Hepatocyte (in vitro differentiated cells): ENCODE data around the gene SFXN5. TPM values are rescaled to one million over a fixed set of nuclear protein-coding genes. Genes with fewer than 3 reads are reported as not detected.
A peak's percentile ranks its signal among the peaks of the same experiment; 100 is the strongest.

Experiments used
- DNase-seq: peaks from one replicate; pipeline ENCODE4 v3.0.0-alpha.2; 2016; ENCODE audit warnings: low spot score
- H2AFZ ChIP-seq: fragments of 200-600 bp; sonication (generic); 2 replicates; pipeline ENCODE4 v1.6.0; 2016; ENCODE audit warnings: antibody characterized with exemption, mild to moderate bottlenecking
- H3K27ac ChIP-seq: fragments of 200-600 bp; sonication (generic); 2 replicates; pipeline ENCODE4 v1.5.1; 2016; ENCODE audit warnings: mild to moderate bottlenecking
- H3K27me3 ChIP-seq: fragments of 200-600 bp; sonication (generic); 2 replicates; pipeline ENCODE4 v1.6.1; 2016
- H3K36me3 ChIP-seq: fragments of 200-600 bp; sonication (generic); replicated peaks from 2 replicates; pipeline ENCODE4 v1.5.1; 2016; ENCODE audit warnings: low read depth; ENCODE audit not compliant: insufficient read depth
- H3K4me1 ChIP-seq: fragments of 200-600 bp; sonication (generic); 2 replicates; pipeline ENCODE4 v1.5.1; 2016; ENCODE audit warnings: mild to moderate bottlenecking, moderate library complexity; ENCODE audit not compliant: insufficient read depth
- H3K4me2 ChIP-seq: fragments of 200-600 bp; sonication (generic); 2 replicates; pipeline ENCODE4 v1.6.0; 2016
- H3K4me3 ChIP-seq: fragments of 200-600 bp; sonication (generic); 2 replicates; pipeline ENCODE4 v1.5.1; 2016; ENCODE audit warnings: mild to moderate bottlenecking
- H3K79me2 ChIP-seq: fragments of 200-600 bp; sonication (generic); 2 replicates; pipeline ENCODE4 v1.6.0; 2017; ENCODE audit warnings: mild to moderate bottlenecking
- H3K9me2 ChIP-seq: fragments of 200-600 bp; sonication (generic); replicated peaks from 2 replicates; pipeline ENCODE4 v1.6.0; 2017; ENCODE audit warnings: mild to moderate bottlenecking; ENCODE audit not compliant: insufficient read depth
- H3K9me3 ChIP-seq: fragments of 200-600 bp; sonication (generic); 2 replicates; pipeline ENCODE4 v1.5.1; 2016; ENCODE audit warnings: low read depth, mild to moderate bottlenecking
- H4K20me1 ChIP-seq: fragments of 200-600 bp; sonication (generic); 2 replicates; pipeline ENCODE4 v1.6.0; 2016; ENCODE audit warnings: mild to moderate bottlenecking; ENCODE audit not compliant: insufficient read depth, poor library complexity, severe bottlenecking
- EZH2 ChIP-seq: fragments of 200-600 bp; sonication (generic); IDR thresholded peaks from 2 replicates; pipeline ENCODE4 v1.6.1; 2016; ENCODE audit warnings: antibody characterized with exemption, mild to moderate bottlenecking, borderline replicate concordance
- EZH2phosphoT487 ChIP-seq: fragments of 200-600 bp; sonication (generic); IDR thresholded peaks from one replicate; pipeline ENCODE4 v1.6.1; 2018; ENCODE audit warnings: antibody characterized with exemption, mild to moderate bottlenecking, low read depth, moderate library complexity; ENCODE audit not compliant: unreplicated experiment, severe bottlenecking
- WGBS: methylation state at CpG from one replicate; pipeline ENCODE4 v1.1.6; 2016; ENCODE audit warnings: low lambda C conversion rate; ENCODE audit errors: missing lambda C conversion rate; 5-methylcytosine and 5-hydroxymethylcytosine counted together
- polyA plus RNA-seq: library from polyadenylated mRNA; unstranded; fragments of >200 nt; fragmentation: Nextera tagmentation; extraction: Ambion mirVana; gene quantifications from 2 replicates; pipeline ENCODE4 v1.2.1, GENCODE V29; 2016
- total RNA-seq: library from RNA; depleted of rRNA; stranded (reverse); fragments of >200 nt; gene quantifications from 2 replicates; pipeline ENCODE4 v1.2.3, GENCODE V29; 2014
- TF ChIP-seq, protein P1 (sequence below): fragments of 200-600 bp; sonication (generic); IDR thresholded peaks from 2 replicates; pipeline ENCODE4 v1.5.1; 2016; ENCODE audit warnings: antibody characterized with exemption, mild to moderate bottlenecking; ENCODE audit not compliant: poor library complexity

The SFXN5 gene
- total and polyA plus RNA-seq, 2 experiments from 2014 or later = 25.8 to 34.6 TPM

DNA sequence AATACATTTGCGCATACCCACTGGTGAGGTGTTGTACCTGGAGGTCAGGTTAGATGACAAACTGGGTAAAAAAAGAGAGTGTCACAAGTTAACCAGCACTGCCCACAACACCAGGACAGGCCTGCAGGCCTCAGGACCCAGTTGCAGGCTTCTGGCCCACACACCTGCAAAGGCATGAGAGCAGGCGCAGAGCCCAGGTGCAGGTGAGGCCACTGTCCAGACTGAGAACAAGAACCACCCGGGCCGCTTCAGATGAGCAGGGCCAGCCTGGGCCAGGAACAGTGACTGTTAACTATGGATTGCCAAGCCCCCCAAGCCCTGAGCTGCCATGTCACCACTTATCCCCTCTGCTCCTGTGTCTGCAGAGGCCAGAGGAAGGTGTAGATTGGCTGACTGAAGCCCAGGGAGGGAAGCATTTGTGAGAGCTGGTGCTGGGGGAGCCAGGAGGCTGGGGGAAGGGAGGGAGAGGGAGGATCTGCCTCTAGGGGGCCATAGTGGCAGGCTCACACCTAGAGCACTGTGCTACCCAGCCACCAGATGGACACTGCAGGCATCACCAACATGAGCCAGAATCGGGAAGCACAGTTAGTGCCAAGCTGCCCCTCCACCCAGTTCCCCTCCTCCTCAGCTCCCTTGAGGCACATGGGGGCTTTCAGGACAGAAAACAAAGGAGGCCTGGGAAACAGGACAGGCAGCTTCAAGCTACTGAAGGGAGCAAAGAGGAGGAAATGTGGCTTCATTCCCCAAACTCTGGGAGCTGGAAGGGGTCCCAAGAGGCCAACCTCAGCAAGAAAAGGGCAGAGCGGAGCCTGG, 35.4 kb downstream of the SFXN5 start:
- peaks cover 3% of the 10 kb centered on the region for H3K36me3 ChIP-seq
- no peak overlapping the region for H3K4me2 ChIP-seq
- TF ChIP-seq EZH2 = no peak
- TF ChIP-seq, protein P1, sequence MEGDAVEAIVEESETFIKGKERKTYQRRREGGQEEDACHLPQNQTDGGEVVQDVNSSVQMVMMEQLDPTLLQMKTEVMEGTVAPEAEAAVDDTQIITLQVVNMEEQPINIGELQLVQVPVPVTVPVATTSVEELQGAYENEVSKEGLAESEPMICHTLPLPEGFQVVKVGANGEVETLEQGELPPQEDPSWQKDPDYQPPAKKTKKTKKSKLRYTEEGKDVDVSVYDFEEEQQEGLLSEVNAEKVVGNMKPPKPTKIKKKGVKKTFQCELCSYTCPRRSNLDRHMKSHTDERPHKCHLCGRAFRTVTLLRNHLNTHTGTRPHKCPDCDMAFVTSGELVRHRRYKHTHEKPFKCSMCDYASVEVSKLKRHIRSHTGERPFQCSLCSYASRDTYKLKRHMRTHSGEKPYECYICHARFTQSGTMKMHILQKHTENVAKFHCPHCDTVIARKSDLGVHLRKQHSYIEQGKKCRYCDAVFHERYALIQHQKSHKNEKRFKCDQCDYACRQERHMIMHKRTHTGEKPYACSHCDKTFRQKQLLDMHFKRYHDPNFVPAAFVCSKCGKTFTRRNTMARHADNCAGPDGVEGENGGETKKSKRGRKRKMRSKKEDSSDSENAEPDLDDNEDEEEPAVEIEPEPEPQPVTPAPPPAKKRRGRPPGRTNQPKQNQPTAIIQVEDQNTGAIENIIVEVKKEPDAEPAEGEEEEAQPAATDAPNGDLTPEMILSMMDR = no peak
- no peak for TF ChIP-seq EZH2phosphoT487
- H3K27ac ChIP-seq = no peak overlapping the region
- no peak overlapping the region for H3K4me3 ChIP-seq
- H3K79me2 ChIP-seq = no peaks in the 10 kb centered on the region
- WGBS = 89% methylated on average over 6 of the region's 6 CpGs
- no peaks in the 10 kb centered on the region for H3K27me3 ChIP-seq
- no peaks in the 10 kb centered on the region for H4K20me1 ChIP-seq
- no peak overlapping the region for H2AFZ ChIP-seq
- H3K9me2 ChIP-seq = no peaks in the 10 kb centered on the region
- DNase-seq = no peak
- H3K4me1 ChIP-seq = peaks cover 14% of the 10 kb centered on the region
- H3K9me3 ChIP-seq = no peaks in the 10 kb centered on the region

DNA sequence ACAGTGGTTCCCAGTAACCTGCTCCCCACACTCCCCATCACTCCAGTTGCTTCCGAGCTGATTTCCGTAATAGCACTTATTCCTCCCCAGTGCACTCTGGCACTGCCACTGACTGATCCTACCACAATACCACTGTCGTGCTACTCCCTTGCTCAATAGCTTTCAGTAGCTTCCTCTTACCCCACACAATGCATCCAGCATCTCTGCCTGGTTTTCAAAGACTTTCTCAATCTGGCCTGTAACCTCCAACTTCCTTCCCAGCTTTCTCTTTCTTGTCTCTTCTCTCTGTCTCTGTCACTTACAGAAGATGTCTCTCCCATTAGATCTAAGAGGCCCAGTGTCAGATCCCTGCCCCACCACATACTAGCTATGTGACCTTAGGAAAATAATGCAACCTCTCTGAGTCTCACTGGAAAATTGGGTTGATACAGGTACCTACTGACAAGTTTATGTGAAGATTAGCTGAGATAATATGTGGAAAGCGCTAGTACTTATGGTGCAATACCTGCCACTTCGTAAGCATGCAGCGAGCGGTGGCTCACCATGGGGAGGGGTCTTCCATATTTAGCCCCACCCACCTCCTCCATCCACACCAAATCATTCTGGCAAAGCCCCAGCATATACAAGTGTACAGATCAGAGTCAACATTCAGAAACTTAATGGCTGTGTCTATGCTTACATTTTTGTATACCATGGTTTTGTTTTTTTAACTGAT, 36.7 kb downstream of the SFXN5 start:
- TF ChIP-seq, protein P1 = no peak
- TF ChIP-seq EZH2 (no peak), EZH2phosphoT487 (no peak)
- H3K27ac ChIP-seq = no peak overlapping the region
- no peaks in the 10 kb centered on the region for H3K27me3 ChIP-seq
- no peak overlapping the region for H2AFZ ChIP-seq
- no peaks in the 10 kb centered on the region for H3K9me2 ChIP-seq
- no peak overlapping the region for H3K4me2 ChIP-seq
- no peak for DNase-seq
- H4K20me1 ChIP-seq = no peaks in the 10 kb centered on the region
- no peak overlapping the region for H3K4me3 ChIP-seq
- H3K79me2 ChIP-seq = peaks cover 2% of the 10 kb centered on the region
- H3K36me3 ChIP-seq = peaks cover 3% of the 10 kb centered on the region
- H3K4me1 ChIP-seq = peaks cover 17% of the 10 kb centered on the region
- no peaks in the 10 kb centered on the region for H3K9me3 ChIP-seq
- 94% methylated on average over 7 of the region's 7 CpGs for WGBS

DNA sequence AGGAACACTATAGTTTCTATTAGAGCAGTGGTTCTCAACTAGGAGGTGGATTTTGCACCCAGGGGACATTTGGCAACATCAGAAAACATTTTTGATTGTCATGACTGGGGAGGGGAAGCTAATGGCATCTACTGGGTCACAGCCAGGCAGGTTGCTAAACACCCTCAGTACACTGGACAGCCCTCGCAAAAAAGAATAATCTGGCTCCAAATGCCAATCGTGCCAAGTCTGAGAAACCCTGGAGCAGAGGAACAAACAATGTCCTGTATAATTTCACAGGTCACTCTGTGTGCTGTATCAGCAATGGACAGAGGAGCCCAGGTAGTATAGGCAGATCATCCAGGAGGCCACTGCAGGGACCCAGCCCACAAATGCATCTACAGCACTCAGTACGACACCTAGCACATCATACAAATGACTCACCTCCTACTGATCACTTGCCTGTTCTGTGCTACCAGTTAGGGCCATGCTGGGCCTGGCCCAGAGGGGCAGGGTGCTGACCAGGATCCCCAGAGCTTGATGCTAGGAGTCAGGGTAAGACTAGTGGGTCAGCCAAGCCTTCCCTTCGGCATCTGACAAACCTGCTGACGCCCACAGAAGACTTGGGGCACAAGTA, 37.6 kb downstream of the SFXN5 start:
- no peaks in the 10 kb centered on the region for H3K36me3 ChIP-seq
- no peak for TF ChIP-seq EZH2phosphoT487
- TF ChIP-seq EZH2 = no peak
- TF ChIP-seq, protein P1 = no peak
- H4K20me1 ChIP-seq = no peaks in the 10 kb centered on the region
- H3K27ac ChIP-seq = peak overlapping the region; percentile 88
- no peaks in the 10 kb centered on the region for H3K9me2 ChIP-seq
- 82% methylated on average over 5 of the region's 5 CpGs for WGBS
- H3K27me3 ChIP-seq = no peaks in the 10 kb centered on the region
- DNase-seq = no peak
- H3K79me2 ChIP-seq = peaks cover 5% of the 10 kb centered on the region
- no peak overlapping the region for H2AFZ ChIP-seq
- no peaks in the 10 kb centered on the region for H3K9me3 ChIP-seq
- peaks cover 17% of the 10 kb centered on the region for H3K4me1 ChIP-seq
- H3K4me2 ChIP-seq = no peak overlapping the region
- H3K4me3 ChIP-seq = no peak overlapping the region
